NCI-H345 treated with DMSO at 0.1 percent for 48 hours (cell line): Measurements from ENCODE around the gene STK17B.
"Not testable (repeated sequence)": the region's sequence is repeated elsewhere in the genome, so short reads cannot be mapped to it uniquely, and the experiment has no call there.

Experiments
- DNase-seq: peaks from one replicate; lab custom pipeline; 2025; ENCODE audit not compliant: unreplicated experiment; lab: John Stamatoyannopoulos, UW

Gene STK17B

GRCh38 chr2:196113061-196113974 lies 58.1 kb downstream of the STK17B start:
- DNase-seq: no peak

GRCh38 chr2:196112418-196113034 lies 58.9 kb downstream of the STK17B start:
- no peak for DNase-seq

GRCh38 chr2:196108604-196109003 lies 62.8 kb downstream of the STK17B start:
- no peak for DNase-seq

GRCh38 chr2:196105951-196106350 lies 65.4 kb downstream of the STK17B start:
- no peak for DNase-seq

- DNase-seq: no peak
These were observed 67.3 kb downstream of the STK17B start for GRCh38 chr2:196104066-196104465.

GRCh38 chr2:196103626-196104025 lies 67.8 kb downstream of the STK17B start:
- no peak for DNase-seq

GRCh38 chr2:196101325-196101991 lies 69.9 kb downstream of the STK17B start:
- no peak for DNase-seq

GRCh38 chr2:196099916-196100315 lies 71.5 kb downstream of the STK17B start:
- DNase-seq: no peak

- no peak for DNase-seq
These were observed 73.3 kb downstream of the STK17B start for GRCh38 chr2:196097864-196098660.

- no peak for DNase-seq
These were observed 74.2 kb downstream of the STK17B start for GRCh38 chr2:196096982-196097745.

- DNase-seq: no peak
These were observed 75.1 kb downstream of the STK17B start for GRCh38 chr2:196096264-196096663.

- DNase-seq: not testable (repeated sequence)
These were observed 81.9 kb downstream of the STK17B start for GRCh38 chr2:196089448-196089847.

- peak; percentile 62 for DNase-seq
These were observed 83.2 kb downstream of the STK17B start for GRCh38 chr2:196088203-196088602.

GRCh38 chr2:196086517-196087368 lies 84.6 kb downstream of the STK17B start:
- DNase-seq: no peak

GRCh38 chr2:196083601-196084000 lies 87.8 kb downstream of the STK17B start:
- no peak for DNase-seq
